ENCODE measurements around the gene TASP1. TPM values are rescaled to one million over a fixed set of nuclear protein-coding genes. Genes with fewer than 3 reads are reported as not detected.

The TASP1 gene
- total RNA-seq, 2 donors from 2014 or later: 16.5 to 51.8 TPM

DNA sequence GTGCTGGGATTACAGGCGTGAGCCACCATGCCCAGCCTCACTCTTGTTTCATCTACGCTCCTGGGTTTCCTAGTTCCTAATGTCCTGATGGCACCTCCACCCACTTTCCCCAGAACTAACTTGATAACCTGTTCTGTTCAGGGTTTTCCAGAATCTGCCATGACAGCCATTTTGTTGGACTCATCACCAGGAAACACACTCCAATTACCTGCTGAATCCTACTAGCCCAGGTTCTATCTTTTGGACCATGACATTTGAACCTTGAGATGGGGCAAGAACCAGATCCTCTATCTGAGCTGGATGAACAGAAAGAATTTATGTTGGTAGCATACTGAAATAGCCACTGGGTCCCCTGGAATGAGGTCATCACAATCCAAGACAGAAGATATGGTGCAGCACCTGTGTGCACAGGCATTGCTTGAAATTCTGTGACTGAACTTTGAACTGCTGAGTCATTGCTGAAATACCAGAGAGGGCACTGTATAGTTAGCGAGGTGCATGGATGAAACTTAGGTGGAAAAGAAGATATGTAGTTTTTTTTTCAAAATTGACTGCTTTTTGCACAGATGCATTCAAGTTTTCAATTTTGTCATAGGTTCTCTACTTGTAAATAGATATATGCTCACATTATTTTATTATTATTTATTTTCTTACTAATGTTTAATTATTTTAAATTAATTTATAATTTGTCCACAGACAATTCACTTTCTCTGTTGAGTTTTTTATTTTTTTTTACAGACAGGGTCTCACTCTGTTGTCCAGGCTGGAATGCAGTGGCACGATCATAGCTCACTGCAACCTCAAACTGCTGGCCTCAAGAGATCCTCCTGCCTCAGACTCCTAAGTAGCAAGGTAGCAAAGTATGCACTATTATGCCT lies 42.8 kb upstream of the TASP1 start:
- H3K9me3 ChIP-seq: no peaks in the 10 kb centered on the region
- H3K4me1 ChIP-seq (ENCODE audit: control insufficient read depth in 1 of 2, low read depth in 2 of 2): peaks cover 0 to under 1% of the 10 kb centered on the region in 2 donors
- TF ChIP-seq, protein P1, sequence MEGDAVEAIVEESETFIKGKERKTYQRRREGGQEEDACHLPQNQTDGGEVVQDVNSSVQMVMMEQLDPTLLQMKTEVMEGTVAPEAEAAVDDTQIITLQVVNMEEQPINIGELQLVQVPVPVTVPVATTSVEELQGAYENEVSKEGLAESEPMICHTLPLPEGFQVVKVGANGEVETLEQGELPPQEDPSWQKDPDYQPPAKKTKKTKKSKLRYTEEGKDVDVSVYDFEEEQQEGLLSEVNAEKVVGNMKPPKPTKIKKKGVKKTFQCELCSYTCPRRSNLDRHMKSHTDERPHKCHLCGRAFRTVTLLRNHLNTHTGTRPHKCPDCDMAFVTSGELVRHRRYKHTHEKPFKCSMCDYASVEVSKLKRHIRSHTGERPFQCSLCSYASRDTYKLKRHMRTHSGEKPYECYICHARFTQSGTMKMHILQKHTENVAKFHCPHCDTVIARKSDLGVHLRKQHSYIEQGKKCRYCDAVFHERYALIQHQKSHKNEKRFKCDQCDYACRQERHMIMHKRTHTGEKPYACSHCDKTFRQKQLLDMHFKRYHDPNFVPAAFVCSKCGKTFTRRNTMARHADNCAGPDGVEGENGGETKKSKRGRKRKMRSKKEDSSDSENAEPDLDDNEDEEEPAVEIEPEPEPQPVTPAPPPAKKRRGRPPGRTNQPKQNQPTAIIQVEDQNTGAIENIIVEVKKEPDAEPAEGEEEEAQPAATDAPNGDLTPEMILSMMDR (IDR thresholded peaks at IDR 0.05): no peak
- ATAC-seq (ENCODE audit: insufficient number of reproducible peaks, low FRiP score, low read depth) (peak; percentile 23), DNase-seq (ENCODE audit: low spot score) (no peak)
- no peaks in the 10 kb centered on the region for H3K36me3 ChIP-seq
- H3K27me3 ChIP-seq (replicated peaks; ENCODE audit: insufficient read depth): no peaks in the 10 kb centered on the region
- H3K4me3 ChIP-seq: no peak overlapping the region
- H3K27ac ChIP-seq: no peak overlapping the region

GRCh38 chr20:13678944-13679343 lies 40.2 kb upstream of the TASP1 start:
- Histone ChIP-seq H3K4me3 (no peak overlapping the region), H3K27me3 (replicated peaks; ENCODE audit: insufficient read depth) (no peaks in the 10 kb centered on the region), H3K36me3 (no peaks in the 10 kb centered on the region), H3K4me1 (ENCODE audit: control insufficient read depth in 1 of 2, low read depth in 2 of 2) (no peaks in the 10 kb centered on the region), H3K27ac (no peak overlapping the region), H3K9me3 (no peaks in the 10 kb centered on the region)
- no peak for DNase-seq (ENCODE audit: low spot score)
- TF ChIP-seq, protein P1 (IDR thresholded peaks at IDR 0.05): no peak
- no peak for ATAC-seq (ENCODE audit: insufficient number of reproducible peaks, low FRiP score, low read depth)

DNA sequence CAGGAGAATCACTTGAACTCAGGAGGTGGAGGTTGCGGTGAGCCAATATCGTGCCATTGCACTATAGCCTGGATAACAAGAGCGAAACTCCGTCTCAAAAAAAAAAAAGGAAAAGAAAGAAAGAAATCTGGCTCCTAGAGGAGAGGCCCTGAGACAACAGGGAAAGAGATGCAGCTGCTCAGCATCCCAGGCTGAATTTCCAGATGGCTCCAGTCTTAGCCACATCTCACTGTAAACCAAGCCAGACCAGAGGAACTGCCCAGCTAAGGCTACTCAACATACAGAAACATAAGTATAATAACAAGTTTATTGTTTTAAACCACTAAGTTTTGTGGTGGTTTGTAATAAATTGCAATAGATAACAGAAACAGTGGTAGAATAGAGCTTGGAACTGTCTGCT lies 38.5 kb upstream of the TASP1 start:
- Histone ChIP-seq H3K27me3 (replicated peaks; ENCODE audit: insufficient read depth) (no peaks in the 10 kb centered on the region), H3K9me3 (no peaks in the 10 kb centered on the region)
- ATAC-seq (ENCODE audit: insufficient number of reproducible peaks, low FRiP score, low read depth): no peak

GRCh38 chr20:13676682-13677081 lies 38.0 kb upstream of the TASP1 start:
- no peak for DNase-seq (ENCODE audit: low spot score)
- H3K9me3 ChIP-seq: no peaks in the 10 kb centered on the region
- H3K4me3 ChIP-seq: no peak overlapping the region
- ATAC-seq (ENCODE audit: insufficient number of reproducible peaks, low FRiP score, low read depth): no peak
- H3K27me3 ChIP-seq (replicated peaks; ENCODE audit: insufficient read depth): no peaks in the 10 kb centered on the region
- TF ChIP-seq, protein P1 (IDR thresholded peaks at IDR 0.05): no peak
- peak overlapping the region in 1 of 2 donors; percentile 5 for H3K27ac ChIP-seq
- H3K4me1 ChIP-seq (ENCODE audit: control insufficient read depth in 1 of 2, low read depth in 2 of 2): peaks cover 9 to 14% of the 10 kb centered on the region in 2 donors
- no peaks in the 10 kb centered on the region for H3K36me3 ChIP-seq

More for the DNA sequence above, 38.5 kb upstream of the TASP1 start:
- no peak for DNase-seq (ENCODE audit: low spot score)
- H3K4me3 ChIP-seq: no peak overlapping the region
- H3K36me3 ChIP-seq: no peaks in the 10 kb centered on the region
- TF ChIP-seq, protein P1 (IDR thresholded peaks at IDR 0.05): no peak
- H3K4me1 ChIP-seq (ENCODE audit: control insufficient read depth in 1 of 2, low read depth in 2 of 2): peaks cover 4 to 8% of the 10 kb centered on the region in 2 donors
- peak overlapping the region in 1 of 2 donors; percentile 5 for H3K27ac ChIP-seq

GRCh38 chr20:13672690-13673089 lies 34.0 kb upstream of the TASP1 start:
- ATAC-seq (ENCODE audit: insufficient number of reproducible peaks, low FRiP score, low read depth) (no peak), DNase-seq (ENCODE audit: low spot score) (no peak)
- Histone ChIP-seq H3K27ac (peak overlapping the region; percentile 39 to 76), H3K9me3 (no peaks in the 10 kb centered on the region), H3K27me3 (replicated peaks; ENCODE audit: insufficient read depth) (no peaks in the 10 kb centered on the region), H3K4me3 (no peak overlapping the region), H3K4me1 (ENCODE audit: control insufficient read depth in 1 of 2, low read depth in 2 of 2) (peaks cover 18 to 40% of the 10 kb centered on the region in 2 donors), H3K36me3 (no peaks in the 10 kb centered on the region)
- TF ChIP-seq, protein P1 (IDR thresholded peaks at IDR 0.05): no peak
